Body of pancreas (tissue), 4 donors: ENCODE data around the gene FGF22. TPM values are rescaled to one million over a fixed set of nuclear protein-coding genes. Genes with fewer than 3 reads are reported as not detected.

Source experiments
- ATAC-seq: fragments of 150-250 bp; one replicate; pipeline ENCODE4 v1.9.1; 2016
- DNase-seq, 4 donors: peaks; one replicate each; pipeline ENCODE4 v3.0.0-alpha.2; 2019
- H3K27ac ChIP-seq, 4 donors: fragments of 200-600 bp; sonication (generic); 1 replicate in 3 of 4; 2 replicates in 1 of 4; pipeline versions ENCODE4 v1.5.1 to v1.6.1; 2016 to 2019; ENCODE audit warnings: mild to moderate bottlenecking in 1 of 4, mixed read lengths in 1 of 4, moderate library complexity in 1 of 4
- H3K27me3 ChIP-seq, 2 donors: fragments of 200-600 bp; sonication (generic); one replicate each; pipeline ENCODE4 v1.6.0; 2016; ENCODE audit warnings: mild to moderate bottlenecking in 1 of 2
- H3K36me3 ChIP-seq, 2 donors: fragments of 200-600 bp; sonication (generic); replicated peaks in 1 of 2; 2 replicates each; pipeline ENCODE4 v1.5.1; 2016; ENCODE audit warnings: low read depth in 2 of 2; ENCODE audit not compliant: insufficient read depth in 1 of 2
- H3K4me1 ChIP-seq: fragments of 200-600 bp; sonication (generic); one replicate; pipeline ENCODE4 v1.6.0; 2016
- H3K4me3 ChIP-seq, 2 donors: fragments of 200-600 bp; sonication (generic); 1 replicate in 1 of 2; 2 replicates in 1 of 2; pipeline ENCODE4 v1.5.1; 2016 to 2019
- H3K9me3 ChIP-seq, 3 donors: fragments of 200-600 bp; sonication (generic); 1 replicate in 2 of 3; 2 replicates in 1 of 3; pipeline ENCODE4 v1.5.1; 2016
- CTCF ChIP-seq, 7 experiments: fragments of 450-650 bp in 4 of 7; fragments of 200-600 bp in 3 of 7; sonication (generic) in 3 of 7; IDR thresholded peaks; one replicate each; pipeline ENCODE4 v1.5.1; 2016 to 2019; ENCODE audit warnings: antibody characterized with exemption in 7 of 7
- POLR2A ChIP-seq, 3 donors: fragments of 450-650 bp; IDR thresholded peaks; one replicate each; pipeline ENCODE4 v1.6.1; 2016; ENCODE audit warnings: antibody characterized with exemption in 3 of 3, mild to moderate bottlenecking in 2 of 3
- WGBS, 2 donors: methylation state at CpG; one replicate each; pipeline ENCODE4 v1.1.5; 2017; 5-methylcytosine and 5-hydroxymethylcytosine counted together
- intact Hi-C: fragments of 100-400 bp; cut with DNase I; formaldehyde crosslinking; loops from one replicate; pipeline ENCODE4 v1.15.1; 2023
- total RNA-seq, 2 donors: library from RNA; depleted of rRNA; stranded (reverse); fragments of >200 nt; gene quantifications; one replicate each; pipeline ENCODE4 v1.1.0, GENCODE V29; 2016

FGF22 gene
- total RNA-seq, 2 donors from 2014 or later: not detected

- Histone ChIP-seq H3K27ac (no peak overlapping the region), H3K27me3 (no peaks in the 10 kb centered on the region), H3K4me1 (no peaks in the 10 kb centered on the region), H3K36me3 (peaks cover 15 to 19% of the 10 kb centered on the region in 2 donors), H3K4me3 (no peak overlapping the region), H3K9me3 (no peaks in the 10 kb centered on the region)
- TF ChIP-seq CTCF (IDR thresholded peaks at IDR 0.05): no peak
- TF ChIP-seq POLR2A (IDR thresholded peaks at IDR 0.05): no peak
- intact Hi-C loops: no loop called here
- 92 to 94% methylated on average over 24 to 41 of the region's 48 CpGs for WGBS, 2 donors
- DNase-seq (no peak), ATAC-seq (no peak)
Observed at GRCh38 chr19:646779-647565, 7.3 kb downstream of the FGF22 start.

GRCh38 chr19:647566-648284 is 8.0 kb downstream of the FGF22 start:
- intact Hi-C loops: no loop called here
- no peak for ATAC-seq
- H3K9me3 ChIP-seq: no peaks in the 10 kb centered on the region
- H3K27ac ChIP-seq: no peak overlapping the region
- H3K27me3 ChIP-seq: no peaks in the 10 kb centered on the region
- 93 to 95% methylated on average over 41 of the region's 52 CpGs for WGBS, 2 donors
- no peak overlapping the region for H3K4me3 ChIP-seq
- H3K4me1 ChIP-seq: no peaks in the 10 kb centered on the region
- no peak for DNase-seq
- peaks cover 15 to 19% of the 10 kb centered on the region in 2 donors for H3K36me3 ChIP-seq
- TF ChIP-seq CTCF (IDR thresholded peaks at IDR 0.05) (no peak), POLR2A (IDR thresholded peaks at IDR 0.05) (no peak)

DNA sequence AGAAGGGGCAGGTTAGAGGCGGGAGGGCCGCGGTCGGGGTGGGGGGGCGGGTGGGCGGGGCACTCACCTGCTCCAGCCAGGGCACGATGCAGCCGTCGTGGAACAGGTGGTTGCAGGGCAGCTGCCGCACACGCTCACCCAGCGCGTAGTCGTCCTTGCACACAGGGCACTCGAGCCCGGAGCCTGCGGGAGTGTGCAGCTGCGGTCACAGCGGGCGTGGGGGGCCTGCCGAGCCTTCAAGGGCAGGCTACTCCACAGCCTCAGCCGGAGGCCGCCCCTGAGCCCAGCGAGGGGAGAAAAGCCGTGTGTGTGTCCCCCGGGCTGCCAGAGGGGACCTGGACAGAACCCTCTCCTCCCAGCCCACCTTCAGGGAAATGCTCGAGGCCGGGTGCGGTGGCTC is 8.6 kb downstream of the FGF22 start:
- 84 to 91% methylated on average over 10 to 18 of the region's 29 CpGs for WGBS, 2 donors

DNA sequence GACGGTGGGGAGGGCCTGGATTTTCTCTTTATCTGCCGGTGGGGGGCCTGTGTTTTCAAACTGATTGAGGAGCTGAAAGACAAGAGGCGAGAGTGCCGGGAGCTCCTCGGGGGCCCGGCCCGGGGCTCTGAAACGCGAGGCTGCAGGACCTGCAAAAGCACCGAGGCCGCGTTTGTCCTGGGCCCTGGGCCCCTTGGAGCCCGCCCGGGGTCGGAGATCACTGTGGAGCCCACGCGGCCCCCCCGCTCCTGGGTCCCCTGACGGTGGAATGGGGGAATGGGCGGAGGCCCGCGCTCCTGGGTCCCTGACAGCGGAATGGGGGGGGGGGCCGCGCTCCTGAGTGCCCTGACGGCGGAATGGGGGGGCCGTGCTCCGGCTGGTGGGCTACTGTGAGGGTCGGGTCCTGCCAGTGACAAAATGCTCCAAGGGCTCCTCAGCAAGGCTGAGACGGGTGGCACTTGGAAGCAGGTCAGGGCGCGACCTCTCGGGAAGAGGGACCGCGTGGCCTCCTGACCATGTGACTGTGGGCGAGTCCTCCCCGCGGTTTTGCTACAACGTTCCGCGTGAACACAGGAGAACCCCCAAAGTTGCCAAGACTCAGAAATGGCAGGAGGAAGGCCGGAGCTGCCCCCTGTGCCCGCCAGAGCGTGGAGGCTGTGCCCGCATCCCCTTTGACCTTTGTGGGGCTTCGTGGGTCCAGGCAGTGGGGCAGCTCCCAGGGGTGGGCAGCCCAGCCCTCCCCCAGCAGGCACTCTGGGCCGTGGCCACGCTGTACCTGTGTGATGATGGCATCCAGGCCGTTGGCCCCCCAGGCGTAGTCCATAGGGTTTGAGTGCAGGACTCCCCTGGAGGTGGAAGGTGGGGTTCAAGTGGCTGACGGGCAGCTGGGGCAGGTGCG is 9.5 kb downstream of the FGF22 start:
- Histone ChIP-seq H3K4me3 (no peak overlapping the region), H3K27ac (no peak overlapping the region), H3K4me1 (no peaks in the 10 kb centered on the region), H3K27me3 (no peaks in the 10 kb centered on the region), H3K9me3 (no peaks in the 10 kb centered on the region), H3K36me3 (peaks cover 15 to 19% of the 10 kb centered on the region in 2 donors)
- intact Hi-C loops: no loop called here
- WGBS, 2 donors: 89 to 92% methylated on average over 11 to 49 of the region's 53 CpGs
- TF ChIP-seq POLR2A (IDR thresholded peaks at IDR 0.05) (no peak), CTCF (IDR thresholded peaks at IDR 0.05) (no peak)
- ATAC-seq (no peak), DNase-seq (no peak)

More for the DNA sequence above, 8.6 kb downstream of the FGF22 start:
- no peak overlapping the region for H3K4me3 ChIP-seq
- no peaks in the 10 kb centered on the region for H3K27me3 ChIP-seq
- no peak overlapping the region for H3K27ac ChIP-seq
- no peak for DNase-seq
- TF ChIP-seq CTCF (IDR thresholded peaks at IDR 0.05) (no peak), POLR2A (IDR thresholded peaks at IDR 0.05) (no peak)
- no peaks in the 10 kb centered on the region for H3K9me3 ChIP-seq
- H3K4me1 ChIP-seq: no peaks in the 10 kb centered on the region
- intact Hi-C loops: no loop called here
- H3K36me3 ChIP-seq: peaks cover 15 to 19% of the 10 kb centered on the region in 2 donors
- no peak for ATAC-seq
